ENCODE data around the gene CABCOCO1. TPM values are rescaled to one million over a fixed set of nuclear protein-coding genes. Genes with fewer than 3 reads are reported as not detected.

The CABCOCO1 gene
- total and polyA plus RNA-seq, 2 of the 13 experiments (the other 11 are each of a cell fraction or from before 2014, with no cell fraction given) = not detected

GRCh38 chr10:61757001-61757400 is 94.3 kb downstream of the CABCOCO1 start:
- DNase-seq (ENCODE audit: low spot score) (no peak), ATAC-seq (no peak), FAIRE-seq (no peak)
- Histone ChIP-seq H3K4me1 (ENCODE audit: insufficient read depth, low read length) (peaks cover 16% of the 10 kb centered on the region), H3K36me3 (replicated peaks in 1 of 2; ENCODE audit: control insufficient read depth in 1 of 2, insufficient read depth in 2 of 2, low read length in 2 of 2) (no peaks in the 10 kb centered on the region), H3K79me2 (ENCODE audit: insufficient read depth, low read length) (no peaks in the 10 kb centered on the region), H3K27ac (ENCODE audit: extremely low read length, insufficient read depth, low read length) (no peak overlapping the region), H2AFZ (ENCODE audit: low read length) (no peak overlapping the region), H4K20me1 (ENCODE audit: insufficient read depth, low read length) (no peaks in the 10 kb centered on the region), H3K9ac (ENCODE audit: insufficient read depth, low read depth, low read length) (no peak overlapping the region), H3K4me3 (replicated peaks in 1 of 3; ENCODE audit: insufficient read depth in 1 of 3, low read depth in 2 of 3, low read length in 3 of 3) (no peak overlapping the region), H3K9me3 (ENCODE audit: low read length) (no peaks in the 10 kb centered on the region), H3K4me2 (ENCODE audit: low read depth, low read length) (no peak overlapping the region), H3K27me3 (ENCODE audit: control insufficient read depth in 1 of 2, insufficient read depth in 2 of 2, low read length in 2 of 2) (no peaks in the 10 kb centered on the region)
- POLR2A ChIA-PET = interaction anchor here (0.8 kb wide), 1 partner anchor 80 kb away, joined by 3 read pairs; no protein-coding TSS in a partner anchor
- WGBS (ENCODE audit: low lambda C conversion rate) = 55% methylated on average over 3 of the region's 3 CpGs
- CTCF ChIA-PET (ENCODE audit: low intra/inter-chr PET ratio, low total read pairs) = no interaction called here
- no peak for TF ChIP-seq MYNN (CRISPR knock-in tag; IDR thresholded peaks at IDR 0.05; ENCODE audit: low read depth)
- no peak for TF ChIP-seq ZNF562 (CRISPR knock-in tag; IDR thresholded peaks at IDR 0.05; ENCODE audit: borderline replicate concordance)
- TF ChIP-seq ZFY (CRISPR knock-in tag; IDR thresholded peaks at IDR 0.05) = no peak
- no peak for TF ChIP-seq TGIF2 (CRISPR knock-in tag; IDR thresholded peaks at IDR 0.05)
- no peak for TF ChIP-seq EED (CRISPR knock-in tag; IDR thresholded peaks at IDR 0.05)
- TF ChIP-seq, protein P1, sequence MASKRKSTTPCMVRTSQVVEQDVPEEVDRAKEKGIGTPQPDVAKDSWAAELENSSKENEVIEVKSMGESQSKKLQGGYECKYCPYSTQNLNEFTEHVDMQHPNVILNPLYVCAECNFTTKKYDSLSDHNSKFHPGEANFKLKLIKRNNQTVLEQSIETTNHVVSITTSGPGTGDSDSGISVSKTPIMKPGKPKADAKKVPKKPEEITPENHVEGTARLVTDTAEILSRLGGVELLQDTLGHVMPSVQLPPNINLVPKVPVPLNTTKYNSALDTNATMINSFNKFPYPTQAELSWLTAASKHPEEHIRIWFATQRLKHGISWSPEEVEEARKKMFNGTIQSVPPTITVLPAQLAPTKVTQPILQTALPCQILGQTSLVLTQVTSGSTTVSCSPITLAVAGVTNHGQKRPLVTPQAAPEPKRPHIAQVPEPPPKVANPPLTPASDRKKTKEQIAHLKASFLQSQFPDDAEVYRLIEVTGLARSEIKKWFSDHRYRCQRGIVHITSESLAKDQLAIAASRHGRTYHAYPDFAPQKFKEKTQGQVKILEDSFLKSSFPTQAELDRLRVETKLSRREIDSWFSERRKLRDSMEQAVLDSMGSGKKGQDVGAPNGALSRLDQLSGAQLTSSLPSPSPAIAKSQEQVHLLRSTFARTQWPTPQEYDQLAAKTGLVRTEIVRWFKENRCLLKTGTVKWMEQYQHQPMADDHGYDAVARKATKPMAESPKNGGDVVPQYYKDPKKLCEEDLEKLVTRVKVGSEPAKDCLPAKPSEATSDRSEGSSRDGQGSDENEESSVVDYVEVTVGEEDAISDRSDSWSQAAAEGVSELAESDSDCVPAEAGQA (IDR thresholded peaks at IDR 0.05; ENCODE audit: low read depth) = no peak
- TF ChIP-seq, protein P1 (CRISPR knock-in tag; IDR thresholded peaks at IDR 0.05; ENCODE audit: borderline replicate concordance) = no peak
- TF ChIP-seq RAD51 (IDR thresholded peaks at IDR 0.05; ENCODE audit: borderline replicate concordance) = no peak
- TF ChIP-seq ZNF788 (CRISPR knock-in tag; IDR thresholded peaks at IDR 0.05; ENCODE audit: borderline replicate concordance) = no peak
- TF ChIP-seq ZNF138 (CRISPR knock-in tag; IDR thresholded peaks at IDR 0.05; ENCODE audit: low read depth) = no peak
- no peak for TF ChIP-seq ZBED4 (CRISPR knock-in tag; IDR thresholded peaks at IDR 0.05; ENCODE audit: borderline replicate concordance)
- no peak for TF ChIP-seq BHLHE40 (IDR thresholded peaks at IDR 0.05; ENCODE audit: low read length)
- TF ChIP-seq KLF16 (CRISPR knock-in tag; IDR thresholded peaks at IDR 0.05) = no peak
- no peak for TF ChIP-seq MEF2D (CRISPR knock-in tag; IDR thresholded peaks at IDR 0.05)
- no peak for TF ChIP-seq FOXK1 (CRISPR knock-in tag; IDR thresholded peaks at IDR 0.05; ENCODE audit: borderline replicate concordance, low read depth)
- TF ChIP-seq ZBTB20 (CRISPR knock-in tag; IDR thresholded peaks at IDR 0.05; ENCODE audit: borderline replicate concordance, low read depth) = no peak
- no peak for TF ChIP-seq ELF1 (CRISPR knock-in tag; IDR thresholded peaks at IDR 0.05)
- BruUV-seq (replicated peaks) = no TSS peak
- in situ Hi-C loops (cut with HindIII; ENCODE audit: extremely low pct_ligation_motif_present, low pct_unique_long_range_greater_than_20kb) (no loop called here), intact Hi-C loops (cut with micrococcal nuclease; ENCODE audit: unreplicated experiment) (loop anchor here (10.0 kb wide), 1 partner anchor 278 kb away; no protein-coding TSS in a partner anchor)

Data from HepG2 (cell line).